Inferior parietal cortex (tissue), 1 donor: ENCODE data around the gene ADGRA1.

Source experiments
- DNase-seq: peaks from one replicate; pipeline ENCODE4 v3.0.0-alpha.2; 2016; ENCODE audit errors: extremely low spot score

ADGRA1 gene

GRCh38 chr10:133056001-133056400 is 31.7 kb upstream of the ADGRA1 start:
- no peak for DNase-seq

DNA sequence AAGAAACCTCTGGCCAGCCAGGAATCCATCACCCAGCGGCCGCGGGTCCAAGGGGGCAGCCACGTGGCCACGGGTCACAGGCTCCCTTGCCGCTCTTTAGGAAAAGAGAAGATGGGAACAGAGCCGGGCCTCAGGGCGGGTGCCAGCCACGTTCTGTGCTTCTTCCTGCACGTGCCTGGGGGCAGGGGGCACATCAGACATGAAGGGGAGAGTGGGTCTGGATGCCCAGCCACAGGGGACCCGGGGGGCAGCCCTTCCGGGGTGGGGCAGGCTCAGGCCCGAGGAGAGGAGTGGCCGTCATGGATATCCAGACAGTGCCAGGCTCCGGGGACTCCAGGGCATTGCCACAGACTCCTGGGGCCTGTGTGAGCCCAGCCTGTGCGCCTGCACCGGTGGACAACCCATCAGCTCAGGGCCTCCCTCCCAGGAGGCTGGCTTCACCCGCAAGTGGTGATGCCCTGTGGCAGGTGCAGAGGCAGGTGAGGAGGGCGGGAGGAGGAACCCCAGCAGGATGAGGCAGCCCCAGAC is 31.0 kb upstream of the ADGRA1 start:
- DNase-seq, result no peak

GRCh38 chr10:133058331-133059092 is 29.2 kb upstream of the ADGRA1 start:
- no peak for DNase-seq

DNA sequence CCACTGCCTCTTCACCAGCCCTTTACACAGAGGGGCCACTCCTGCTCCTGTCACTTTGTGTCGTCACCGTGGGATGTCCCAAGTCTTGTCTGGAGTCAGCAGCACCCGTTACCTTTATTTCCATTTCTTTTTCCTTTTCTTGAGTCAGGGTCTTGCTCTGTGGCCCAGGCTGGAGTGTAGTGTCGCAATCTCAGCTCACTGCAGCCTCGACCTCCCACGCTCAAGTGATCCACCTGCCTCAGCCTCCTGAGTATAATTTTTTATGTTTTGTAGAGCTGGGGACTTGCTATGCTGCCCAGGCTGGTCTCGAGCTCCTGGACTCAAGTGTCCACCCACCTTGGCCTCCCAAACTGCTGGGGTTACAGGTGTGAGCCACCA is 28.6 kb upstream of the ADGRA1 start:
- no peak for DNase-seq

- DNase-seq, result no peak
These were observed 28.2 kb upstream of the ADGRA1 start for GRCh38 chr10:133059571-133059970.

DNA sequence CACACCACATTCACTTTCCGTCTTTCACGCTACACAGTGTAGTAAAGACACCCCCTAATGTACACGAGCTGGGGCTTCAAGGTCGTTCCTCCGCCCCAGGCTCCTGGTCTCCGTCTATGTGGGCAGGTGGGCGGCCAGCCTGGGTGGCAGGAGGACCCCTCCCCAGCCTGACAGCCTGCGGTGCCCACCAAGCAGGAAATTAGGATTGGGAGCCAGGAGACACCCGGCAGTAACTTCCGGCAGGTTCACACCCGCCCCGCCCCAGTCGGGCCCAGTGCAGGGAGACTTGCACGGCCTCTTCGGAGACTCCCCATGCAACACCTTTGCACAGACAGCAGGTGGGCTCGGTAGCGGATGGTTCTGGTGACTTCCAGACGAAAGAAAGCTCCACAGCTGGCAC is 27.7 kb upstream of the ADGRA1 start:
- no peak for DNase-seq

- DNase-seq, result no peak
These were observed 27.3 kb upstream of the ADGRA1 start for GRCh38 chr10:133060466-133060865.

- DNase-seq, result no peak
These were observed 26.8 kb upstream of the ADGRA1 start for GRCh38 chr10:133060881-133061280.

DNA sequence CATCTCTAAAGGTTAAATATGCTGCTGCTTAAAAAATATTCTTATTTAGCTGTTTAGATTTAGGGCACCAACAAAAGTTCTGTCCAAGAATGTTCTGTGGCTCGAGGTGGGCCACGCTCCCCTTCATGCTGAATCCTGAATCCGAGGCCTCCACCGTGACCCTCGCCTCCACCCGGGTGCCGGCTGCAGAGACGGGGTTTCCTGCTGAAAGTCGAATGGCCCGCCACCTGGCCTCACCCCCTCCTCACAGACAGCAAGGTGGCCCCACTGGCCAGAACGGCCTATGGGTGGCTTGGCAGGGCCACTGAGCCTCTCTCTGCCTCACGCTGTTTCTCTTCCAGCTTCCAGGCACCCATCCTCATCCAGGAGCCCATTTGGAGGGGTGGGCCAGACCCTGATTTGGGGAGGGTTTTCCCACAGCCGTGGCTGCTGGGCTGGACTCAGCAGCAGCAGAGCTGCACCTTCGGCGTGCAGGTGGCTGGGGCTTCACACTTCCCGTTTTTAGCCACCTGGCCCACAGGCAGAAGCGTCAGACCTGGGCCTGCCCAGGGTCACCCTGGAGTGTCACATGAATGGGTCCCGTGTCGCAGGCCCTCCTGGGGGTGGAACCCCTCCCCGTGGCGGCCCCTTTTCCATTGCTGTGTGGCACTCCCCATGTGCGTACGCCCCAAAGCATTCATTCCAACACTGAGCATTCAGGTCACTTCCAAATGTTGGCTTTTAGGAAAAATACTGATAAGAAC is 26.3 kb upstream of the ADGRA1 start:
- no peak for DNase-seq

DNA sequence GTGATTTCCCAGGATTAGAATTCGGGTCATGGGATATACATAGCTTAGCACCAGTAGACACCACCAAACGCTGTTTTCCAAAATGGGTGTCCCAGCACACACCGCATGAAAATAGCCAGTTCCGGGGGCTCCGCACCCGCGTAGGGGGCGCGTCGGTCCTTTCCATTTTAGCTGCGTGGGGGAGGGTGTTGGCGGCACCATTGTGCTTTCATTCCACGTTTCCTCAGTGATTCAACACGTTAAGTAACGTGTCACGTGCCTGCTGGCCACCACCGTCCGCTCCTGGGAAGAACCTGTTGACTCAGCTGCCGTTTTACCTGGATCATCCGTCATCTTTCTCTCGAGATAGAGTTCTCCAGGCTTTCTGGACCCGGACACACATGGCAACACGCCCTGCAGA is 25.6 kb upstream of the ADGRA1 start:
- no peak for DNase-seq

DNA sequence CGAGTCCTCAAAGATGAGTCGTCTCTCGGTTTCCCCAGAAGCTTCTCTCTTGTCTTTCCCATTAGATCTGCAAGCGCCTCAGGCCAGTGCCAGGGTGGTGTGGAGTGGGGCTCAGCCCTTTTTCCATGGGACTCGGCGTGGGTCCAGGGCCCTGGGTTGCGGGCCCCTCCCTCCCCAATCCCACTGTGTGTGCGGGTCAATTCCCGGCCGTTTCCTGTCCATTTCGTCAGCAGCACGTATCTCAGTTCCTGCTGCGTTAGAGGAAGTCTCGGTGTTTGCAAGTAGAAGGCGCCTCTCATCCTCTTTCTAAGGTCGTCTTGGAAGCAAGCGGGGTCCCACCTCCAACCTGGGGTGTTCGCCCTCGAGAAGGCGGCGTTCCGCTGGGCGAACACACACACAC is 25.1 kb upstream of the ADGRA1 start:
- DNase-seq, result no peak

- peak; percentile 41 for DNase-seq
These were observed 20.3 kb upstream of the ADGRA1 start for GRCh38 chr10:133067149-133068105.

- no peak for DNase-seq
These were observed 19.4 kb upstream of the ADGRA1 start for GRCh38 chr10:133068111-133069032.

- DNase-seq, result no peak
These were observed 18.6 kb upstream of the ADGRA1 start for GRCh38 chr10:133069033-133069525.

DNA sequence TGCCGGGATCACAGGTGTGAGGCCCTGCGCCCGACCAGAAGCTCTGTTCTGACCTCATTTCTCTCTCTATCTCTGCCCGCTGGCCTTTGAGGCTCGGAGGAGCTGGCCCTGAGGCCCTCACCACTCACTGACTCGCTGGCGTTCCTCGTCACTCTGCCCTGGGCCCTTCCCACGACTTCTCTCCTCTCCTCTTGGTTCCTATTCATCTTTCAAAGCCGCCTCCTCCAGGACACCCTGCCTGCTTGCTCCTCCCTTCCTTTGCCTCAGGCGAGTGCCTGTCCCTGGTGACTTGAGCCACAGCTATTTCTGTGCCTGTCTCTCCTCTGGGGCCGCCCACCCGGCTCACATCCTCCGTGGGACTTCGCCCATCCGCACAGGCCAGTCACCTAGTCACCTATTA is 17.3 kb upstream of the ADGRA1 start:
- DNase-seq, result no peak

- DNase-seq, result no peak
These were observed 16.9 kb upstream of the ADGRA1 start for GRCh38 chr10:133070810-133071209.

GRCh38 chr10:133071733-133072132 is 16.0 kb upstream of the ADGRA1 start:
- no peak for DNase-seq

GRCh38 chr10:133072196-133072595 is 15.5 kb upstream of the ADGRA1 start:
- DNase-seq, result no peak

- no peak for DNase-seq
These were observed 14.9 kb upstream of the ADGRA1 start for GRCh38 chr10:133072720-133073390.
